Mesothelial cell of epicardium (in vitro differentiated cells): ENCODE measurements around the gene ITGB4. TPM values are rescaled to one million over a fixed set of nuclear protein-coding genes. Genes with fewer than 3 reads are reported as not detected.

Experiments
- DNase-seq, 2 experiments: peaks; one replicate each; pipeline ENCODE4 v3.0.0; 2021; ENCODE audit warnings: low spot score in 2 of 2; ENCODE audit not compliant: unreplicated experiment in 2 of 2
- H3K27ac Mint-ChIP-seq: 2 replicates; pipeline ENCODE4 v1.8.0; 2021; ENCODE audit warnings: mixed read lengths
- H3K27me3 Mint-ChIP-seq: 2 replicates; pipeline ENCODE4 v1.8.0; 2021; ENCODE audit warnings: low read depth, mixed read lengths
- H3K36me3 Mint-ChIP-seq: 2 replicates; pipeline ENCODE4 v1.8.0; 2021; ENCODE audit warnings: mixed read lengths
- H3K4me1 Mint-ChIP-seq: 2 replicates; pipeline ENCODE4 v1.8.0; 2021; ENCODE audit warnings: mixed read lengths
- H3K4me3 Mint-ChIP-seq: 2 replicates; pipeline ENCODE4 v1.8.0; 2021; ENCODE audit warnings: mild to moderate bottlenecking, moderate library complexity, mixed read lengths
- H3K9me3 Mint-ChIP-seq: 2 replicates; pipeline ENCODE4 v1.8.0; 2021; ENCODE audit warnings: mixed read lengths
- CTCF ChIP-seq: fragments of 200-600 bp; sonication (generic); IDR thresholded peaks from one replicate; pipeline ENCODE4 v1.5.0; 2021; ENCODE audit warnings: antibody characterized with exemption; ENCODE audit not compliant: unreplicated experiment
- total RNA-seq: library from RNA; stranded (reverse); gene quantifications from 3 replicates; pipeline ENCODE4 v1.2.1, GENCODE V29; 2021

Gene ITGB4
- total RNA-seq, 1 donor from 2014 or later, result 117 TPM

GRCh38 chr17:75752802-75753513 is 31.7 kb downstream of the ITGB4 start:
- Mint-ChIP-seq H3K4me1 (peaks cover 7% of the 10 kb centered on the region), H3K9me3 (no peaks in the 10 kb centered on the region), H3K36me3 (peaks cover 11% of the 10 kb centered on the region), H3K27ac (no peak overlapping the region), H3K27me3 (no peaks in the 10 kb centered on the region), H3K4me3 (no peak overlapping the region)
- DNase-seq, result no peak
- TF ChIP-seq CTCF, result no peak

GRCh38 chr17:75753514-75754377 is 32.5 kb downstream of the ITGB4 start:
- peak; percentile 55 to 73 for DNase-seq
- Mint-ChIP-seq H3K4me3 (peak overlapping the region; percentile 17), H3K36me3 (peaks cover 11% of the 10 kb centered on the region), H3K27ac (no peak overlapping the region), H3K4me1 (peaks cover 7% of the 10 kb centered on the region), H3K27me3 (no peaks in the 10 kb centered on the region), H3K9me3 (no peaks in the 10 kb centered on the region)
- no peak for TF ChIP-seq CTCF

- Mint-ChIP-seq H3K4me3 (peak overlapping the region; percentile 28), H3K9me3 (no peaks in the 10 kb centered on the region), H3K4me1 (peaks cover 7% of the 10 kb centered on the region), H3K27me3 (no peaks in the 10 kb centered on the region), H3K27ac (peak overlapping the region; percentile 4), H3K36me3 (peaks cover 11% of the 10 kb centered on the region)
- TF ChIP-seq CTCF, result no peak
- no peak for DNase-seq
These were observed 33.3 kb downstream of the ITGB4 start for GRCh38 chr17:75754378-75755204.

- no peak for DNase-seq
- no peak for TF ChIP-seq CTCF
- H3K36me3 Mint-ChIP-seq, result peaks cover 6% of the 10 kb centered on the region
- H3K4me3 Mint-ChIP-seq, result peak overlapping the region; percentile 28
- H3K9me3 Mint-ChIP-seq, result no peaks in the 10 kb centered on the region
- no peaks in the 10 kb centered on the region for H3K27me3 Mint-ChIP-seq
- peaks cover 7% of the 10 kb centered on the region for H3K4me1 Mint-ChIP-seq
- no peak overlapping the region for H3K27ac Mint-ChIP-seq
These were observed 34.1 kb downstream of the ITGB4 start for GRCh38 chr17:75755205-75755901.

GRCh38 chr17:75755990-75756389 is 34.7 kb downstream of the ITGB4 start:
- H3K36me3 Mint-ChIP-seq, result peaks cover 5% of the 10 kb centered on the region
- no peak for DNase-seq
- no peak for TF ChIP-seq CTCF
- H3K27ac Mint-ChIP-seq, result no peak overlapping the region
- no peak overlapping the region for H3K4me3 Mint-ChIP-seq
- no peaks in the 10 kb centered on the region for H3K27me3 Mint-ChIP-seq
- peaks cover 7% of the 10 kb centered on the region for H3K4me1 Mint-ChIP-seq
- H3K9me3 Mint-ChIP-seq, result no peaks in the 10 kb centered on the region
